Transverse colon (tissue), 4 donors: ENCODE results near the gene LONP1. TPM values are rescaled to one million over a fixed set of nuclear protein-coding genes. Genes with fewer than 3 reads are reported as not detected.
A peak's percentile ranks its signal among the peaks of the same experiment; 100 is the strongest.

ENCODE experiments used
- DNase-seq: peaks from one replicate; pipeline ENCODE4 v3.0.0-alpha.2; 2019
- H3K27ac ChIP-seq, 4 donors: fragments of 200-600 bp; sonication (generic); 2 replicates each; pipeline ENCODE4 v1.5.1; 2016 to 2018; ENCODE audit warnings: inconsistent platforms in 4 of 4
- H3K27me3 ChIP-seq: fragments of 200-600 bp; sonication (generic); 2 replicates; pipeline ENCODE4 v1.5.1; 2017; ENCODE audit warnings: inconsistent platforms
- H3K36me3 ChIP-seq, 4 donors: fragments of 200-600 bp; sonication (generic); 2 replicates each; pipeline ENCODE4 v1.5.1; 2017 to 2019; ENCODE audit warnings: inconsistent platforms in 4 of 4
- H3K4me1 ChIP-seq, 4 donors: fragments of 200-600 bp; sonication (generic); 2 replicates each; pipeline ENCODE4 v1.5.1; 2017 to 2020; ENCODE audit warnings: inconsistent platforms in 4 of 4
- H3K4me3 ChIP-seq, 4 donors: fragments of 200-600 bp; sonication (generic); 1 replicate in 1 of 4; 2 replicates in 3 of 4; pipeline versions ENCODE4 v1.5.1 to v1.6.1; 2017 to 2019; ENCODE audit warnings: inconsistent platforms in 4 of 4
- H3K9me3 ChIP-seq, 2 donors: fragments of 200-600 bp; sonication (generic); 2 replicates each; pipeline ENCODE4 v1.5.1; 2017 to 2019; ENCODE audit warnings: inconsistent platforms in 2 of 2
- EP300 ChIP-seq: sonication (generic); formaldehyde crosslinking; IDR thresholded peaks from one replicate; pipeline ENCODE4 v1.6.1; 2017; ENCODE audit warnings: antibody characterized with exemption, low read depth
- POLR2A ChIP-seq: fragments of 450-650 bp; IDR thresholded peaks from one replicate; pipeline ENCODE4 v1.6.1; 2016; ENCODE audit warnings: antibody characterized with exemption, mild to moderate bottlenecking, moderate library complexity
- POLR2AphosphoS5 ChIP-seq, 3 donors: sonication (generic); formaldehyde crosslinking; IDR thresholded peaks; one replicate each; pipeline ENCODE4 v1.6.1; 2016; ENCODE audit warnings: antibody characterized with exemption in 3 of 3
- WGBS, 2 donors: methylation state at CpG; one replicate each; pipeline ENCODE4 v1.1.5; 2018; ENCODE audit warnings: low coverage in 1 of 2; 5-methylcytosine and 5-hydroxymethylcytosine counted together
- in situ Hi-C, 4 donors: fragments of 200-750 bp; cut with MboI; loops; one replicate each; pipeline versions ENCODE4 v1.15.0 to v1.15.1; 2017; ENCODE audit warnings: low sequenced_read_pairs in 3 of 4, low pct_ligation_motif_present in 1 of 4, low pct_unique_long_range_greater_than_20kb in 1 of 4
- intact Hi-C: fragments of 100-400 bp; cut with DNase I; formaldehyde crosslinking; loops from one replicate; pipeline ENCODE4 v1.15.1; 2023; ENCODE audit warnings: low total_unique reads
- total RNA-seq, 4 donors: library from RNA; depleted of rRNA; stranded (reverse); fragments of >200 nt; gene quantifications; one replicate each; pipeline ENCODE4 v1.1.0, GENCODE V29; 2016
- TF ChIP-seq, protein P1 (sequence below), 5 experiments: fragments of 200-600 bp in 3 of 5; fragments of 450-650 bp in 2 of 5; sonication (generic) in 3 of 5; IDR thresholded peaks; 1 replicate in 2 of 5; 2 replicates in 3 of 5; pipeline ENCODE4 v1.5.1; 2016 to 2017; ENCODE audit warnings: antibody characterized with exemption in 5 of 5, inconsistent platforms in 3 of 5, mild to moderate bottlenecking in 2 of 5, moderate library complexity in 1 of 5

Gene LONP1
- total RNA-seq, 4 donors from 2014 or later: 28.7 to 164 (median 39.8) TPM

DNA sequence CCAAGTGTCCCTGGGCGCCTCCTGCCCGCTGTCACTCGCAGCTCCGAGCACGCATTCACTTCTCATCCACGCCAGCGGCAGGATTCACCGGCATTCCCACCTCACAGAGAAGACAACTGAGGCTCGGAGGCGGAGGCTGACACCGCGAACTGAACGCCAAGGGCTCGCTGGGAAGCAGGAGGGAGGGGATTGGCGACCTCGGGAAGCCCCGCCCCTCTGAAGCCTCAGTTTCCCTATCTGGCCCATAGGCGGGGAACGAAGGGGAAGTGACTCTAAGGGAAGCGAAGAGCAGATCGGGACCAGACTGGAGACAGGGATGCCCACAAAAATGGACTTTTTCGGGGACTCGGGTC lies 39.9 kb downstream of the LONP1 start:
- intact Hi-C loops: no loop called here
- Histone ChIP-seq H3K4me3 (peak overlapping the region; percentile 82 to 99 (median 88)), H3K9me3 (no peaks in the 10 kb centered on the region), H3K36me3 (no peaks in the 10 kb centered on the region), H3K27me3 (no peaks in the 10 kb centered on the region), H3K4me1 (peaks cover 11 to 15% (median 14%) of the 10 kb centered on the region in 4 donors), H3K27ac (peak overlapping the region; percentile 87 to 94 (median 93))
- DNase-seq: peak; percentile 50
- TF ChIP-seq EP300 (no peak), POLR2A (no peak)
- TF ChIP-seq, protein P1, sequence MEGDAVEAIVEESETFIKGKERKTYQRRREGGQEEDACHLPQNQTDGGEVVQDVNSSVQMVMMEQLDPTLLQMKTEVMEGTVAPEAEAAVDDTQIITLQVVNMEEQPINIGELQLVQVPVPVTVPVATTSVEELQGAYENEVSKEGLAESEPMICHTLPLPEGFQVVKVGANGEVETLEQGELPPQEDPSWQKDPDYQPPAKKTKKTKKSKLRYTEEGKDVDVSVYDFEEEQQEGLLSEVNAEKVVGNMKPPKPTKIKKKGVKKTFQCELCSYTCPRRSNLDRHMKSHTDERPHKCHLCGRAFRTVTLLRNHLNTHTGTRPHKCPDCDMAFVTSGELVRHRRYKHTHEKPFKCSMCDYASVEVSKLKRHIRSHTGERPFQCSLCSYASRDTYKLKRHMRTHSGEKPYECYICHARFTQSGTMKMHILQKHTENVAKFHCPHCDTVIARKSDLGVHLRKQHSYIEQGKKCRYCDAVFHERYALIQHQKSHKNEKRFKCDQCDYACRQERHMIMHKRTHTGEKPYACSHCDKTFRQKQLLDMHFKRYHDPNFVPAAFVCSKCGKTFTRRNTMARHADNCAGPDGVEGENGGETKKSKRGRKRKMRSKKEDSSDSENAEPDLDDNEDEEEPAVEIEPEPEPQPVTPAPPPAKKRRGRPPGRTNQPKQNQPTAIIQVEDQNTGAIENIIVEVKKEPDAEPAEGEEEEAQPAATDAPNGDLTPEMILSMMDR (IDR thresholded peaks at IDR 0.05): peak in 3 of 5 experiments; percentile 10 to 34 (median 16)
- 0% methylated on average over 18 of the region's 23 CpGs; no CpG with 5 or more reads in 1 of the 2 donors for WGBS, 2 donors
- in situ Hi-C loops: no loop called here

DNA sequence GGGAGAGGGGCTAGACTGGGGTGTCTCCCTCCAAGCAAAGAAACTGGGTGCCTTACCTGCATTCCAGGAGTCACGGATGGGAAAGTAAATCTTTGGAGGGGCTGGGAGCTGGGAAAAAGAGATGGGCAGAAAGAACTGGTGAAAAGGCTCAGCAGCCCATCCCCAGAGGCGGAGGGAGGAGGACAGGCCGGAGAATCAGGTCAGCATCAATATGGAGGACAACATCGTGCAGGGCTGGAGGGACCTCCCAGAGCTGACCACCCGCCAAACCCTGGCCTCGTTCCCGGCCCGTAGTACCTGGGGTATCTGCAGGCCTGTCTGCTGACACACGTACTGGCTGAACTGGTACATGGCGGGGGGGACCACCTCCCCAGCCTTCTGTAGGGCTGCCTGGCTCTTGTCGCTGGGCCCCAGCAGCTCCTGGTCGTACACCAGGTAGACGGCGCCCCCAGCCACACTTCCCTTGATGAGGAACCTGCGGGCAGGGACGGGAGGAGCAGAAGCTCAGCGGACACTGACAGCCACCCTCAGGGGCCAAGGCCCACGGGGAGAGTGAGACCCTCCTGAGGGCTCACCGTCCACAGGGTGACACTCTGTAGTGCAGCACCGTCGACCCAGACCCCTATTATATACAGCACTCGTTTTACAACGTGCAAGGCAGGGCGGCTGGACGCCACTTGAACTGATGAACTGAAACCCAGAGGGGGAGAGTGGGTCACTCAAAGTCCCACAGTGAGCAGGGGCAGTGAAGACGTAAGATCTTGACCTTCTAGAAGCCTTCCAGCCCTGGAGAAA lies 40.5 kb downstream of the LONP1 start:
- Histone ChIP-seq H3K27ac (peak overlapping the region; percentile 87 to 94 (median 93)), H3K4me1 (peaks cover 11 to 15% (median 14%) of the 10 kb centered on the region in 4 donors), H3K4me3 (peak overlapping the region; percentile 82 to 99 (median 88)), H3K27me3 (no peaks in the 10 kb centered on the region), H3K9me3 (no peaks in the 10 kb centered on the region), H3K36me3 (no peaks in the 10 kb centered on the region)
- TF ChIP-seq POLR2A: no peak
- no peak for TF ChIP-seq POLR2AphosphoS5 (IDR thresholded peaks at IDR 0.05)
- 19 to 80% methylated on average over 3 to 24 of the region's 26 CpGs for WGBS, 2 donors
- intact Hi-C loops: no loop called here
- peak; percentile 20 for DNase-seq
- in situ Hi-C loops: no loop called here

DNA sequence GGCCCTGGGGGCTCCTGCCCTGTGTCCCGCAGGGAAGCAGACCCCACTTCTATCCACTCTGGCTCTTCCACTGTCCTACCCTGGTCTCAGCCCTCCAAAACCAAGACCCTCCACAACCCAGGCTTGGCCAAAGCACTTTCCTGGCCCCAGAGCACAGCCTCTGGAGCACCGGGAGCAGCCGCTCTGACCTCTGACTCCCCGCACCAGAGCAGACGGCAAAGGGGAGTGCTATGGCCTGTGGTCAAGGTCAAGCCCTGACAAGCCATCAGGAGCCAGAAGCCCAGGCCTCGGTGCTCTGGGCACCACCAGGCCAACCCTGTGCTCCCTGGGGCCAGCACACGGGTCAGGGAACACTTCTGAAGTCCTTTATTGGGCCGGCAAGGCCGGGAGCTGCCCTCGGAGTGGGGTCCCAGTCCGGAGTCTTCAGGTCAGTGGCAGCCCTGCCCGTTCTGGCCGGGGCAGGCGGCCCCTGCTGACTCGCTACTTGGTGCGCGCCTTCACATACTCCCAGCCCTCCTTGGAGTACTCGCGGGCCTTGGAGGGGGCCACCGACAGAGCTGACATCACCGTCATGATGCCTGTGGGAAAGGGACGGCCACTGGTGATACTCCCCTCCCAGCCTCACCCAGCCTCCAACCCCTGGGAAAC lies 41.8 kb downstream of the LONP1 start:
- TF ChIP-seq EP300 (no peak), POLR2AphosphoS5 (IDR thresholded peaks at IDR 0.05) (no peak)
- in situ Hi-C loops (no loop called here), intact Hi-C loops (no loop called here)
- H3K4me1 ChIP-seq: peaks cover 11 to 15% (median 14%) of the 10 kb centered on the region in 4 donors
- no peak for DNase-seq
- H3K4me3 ChIP-seq: no peak overlapping the region
- 91% methylated on average over 18 of the region's 22 CpGs; no CpG with 5 or more reads in 1 of the 2 donors for WGBS, 2 donors
- no peaks in the 10 kb centered on the region for H3K36me3 ChIP-seq
- no peaks in the 10 kb centered on the region for H3K9me3 ChIP-seq
- H3K27ac ChIP-seq: no peak overlapping the region
- no peaks in the 10 kb centered on the region for H3K27me3 ChIP-seq

DNA sequence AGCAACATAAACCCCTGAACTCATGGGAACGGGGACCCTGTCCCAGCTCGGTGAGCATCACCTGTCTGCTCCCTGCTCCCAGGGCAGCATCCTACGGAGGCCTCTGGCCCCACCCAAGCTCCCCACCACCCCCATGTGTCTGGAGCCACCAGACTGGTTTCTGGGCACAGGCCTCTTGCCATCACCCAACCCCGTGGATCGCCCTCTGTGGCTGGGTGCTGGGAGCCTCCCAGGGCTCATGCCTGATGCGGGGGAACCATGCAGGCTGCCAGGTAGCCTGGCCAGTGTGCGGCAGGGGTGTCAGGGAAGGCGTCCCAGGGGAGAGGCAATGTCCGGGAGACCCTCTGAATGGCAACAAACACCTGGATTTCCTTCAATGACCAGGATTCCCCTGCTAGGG lies 42.4 kb downstream of the LONP1 start:
- Histone ChIP-seq H3K27me3 (no peaks in the 10 kb centered on the region), H3K9me3 (no peaks in the 10 kb centered on the region), H3K27ac (no peak overlapping the region), H3K4me1 (peaks cover 11 to 15% (median 14%) of the 10 kb centered on the region in 4 donors), H3K4me3 (no peak overlapping the region), H3K36me3 (no peaks in the 10 kb centered on the region)
- WGBS, 2 donors: 86% methylated on average over 9 of the region's 9 CpGs; no CpG with 5 or more reads in 1 of the 2 donors
- no peak for TF ChIP-seq EP300
- TF ChIP-seq POLR2AphosphoS5 (IDR thresholded peaks at IDR 0.05): no peak
- no peak for TF ChIP-seq POLR2A
- TF ChIP-seq, protein P1 (IDR thresholded peaks at IDR 0.05): no peak
- no peak for DNase-seq
- intact Hi-C loops: no loop called here
- in situ Hi-C loops: no loop called here

DNA sequence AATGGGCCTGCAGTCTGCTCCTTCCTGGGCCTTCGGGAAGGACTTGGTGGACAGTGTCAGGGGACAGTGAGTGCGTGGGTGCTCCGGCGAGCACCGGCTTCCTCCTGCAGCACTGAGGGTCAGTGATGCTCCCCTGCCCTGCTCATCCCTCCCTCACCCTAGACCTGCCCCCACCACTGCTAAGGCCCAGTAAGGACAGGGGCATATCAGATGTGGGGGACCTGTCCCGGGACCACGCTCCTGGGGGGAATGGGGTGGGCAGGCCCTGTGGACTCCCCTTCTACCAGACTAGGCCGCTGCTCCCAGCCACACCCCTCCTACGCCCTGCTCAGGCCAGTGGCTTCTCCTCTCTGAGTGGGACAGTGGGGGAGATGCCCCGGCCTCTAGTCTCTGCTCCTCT lies 42.8 kb downstream of the LONP1 start:
- peaks cover 11 to 15% (median 14%) of the 10 kb centered on the region in 4 donors for H3K4me1 ChIP-seq
- no peaks in the 10 kb centered on the region for H3K9me3 ChIP-seq
- intact Hi-C loops (no loop called here), in situ Hi-C loops (no loop called here)
- DNase-seq: no peak
- no peaks in the 10 kb centered on the region for H3K27me3 ChIP-seq
- TF ChIP-seq POLR2AphosphoS5 (IDR thresholded peaks at IDR 0.05) (no peak), EP300 (no peak), POLR2A (no peak)
- TF ChIP-seq, protein P1 (IDR thresholded peaks at IDR 0.05): no peak
- no peaks in the 10 kb centered on the region for H3K36me3 ChIP-seq
- no peak overlapping the region for H3K27ac ChIP-seq
- no peak overlapping the region for H3K4me3 ChIP-seq
- 87% methylated on average over 10 of the region's 10 CpGs; no CpG with 5 or more reads in 1 of the 2 donors for WGBS, 2 donors
